ENCODE results near the gene STAT3.

GRCh38 chr17:42347198-42347597 is 41.0 kb downstream of the STAT3 start:
- TF ChIP-seq POLR2A (IDR thresholded peaks at IDR 0.05) (no peak), CTCF (IDR thresholded peaks at IDR 0.05) (no peak), POLR2AphosphoS5 (IDR thresholded peaks at IDR 0.05) (peak; percentile 71), EP300 (IDR thresholded peaks at IDR 0.05) (no peak)
